ENCODE results near the gene C4BPA.

C4BPA gene

GRCh38 chr1:207097871-207098324 is 6.1 kb upstream of the C4BPA start:
- no peaks in the 10 kb centered on the region for H3K9me2 ChIP-seq (replicated peaks; ENCODE audit: insufficient read depth, low read length)
- no peak overlapping the region for H2AFZ ChIP-seq (ENCODE audit: low read depth, low read length, severe bottlenecking)
- no peaks in the 10 kb centered on the region for H3K9me3 ChIP-seq (ENCODE audit: insufficient read depth, low read length)
- TF ChIP-seq CTCF (IDR thresholded peaks at IDR 0.05; ENCODE audit: insufficient read depth, low read length, poor library complexity, severe bottlenecking) (no peak), EZH2phosphoT487 (conservative IDR thresholded peaks at IDR 0.05; ENCODE audit: low read length) (no peak)
- no peaks in the 10 kb centered on the region for H3K79me2 ChIP-seq (ENCODE audit: insufficient read depth, low read length)
- no peaks in the 10 kb centered on the region for H3K36me3 ChIP-seq (ENCODE audit: low read length)
- H4K20me1 ChIP-seq (ENCODE audit: low read depth, low read length): no peaks in the 10 kb centered on the region
- no peak overlapping the region for H3K9ac ChIP-seq (ENCODE audit: low read length)
- H3K27ac ChIP-seq (ENCODE audit: low read depth, low read length): no peak overlapping the region
- H3F3A ChIP-seq (ENCODE audit: insufficient read depth): no peaks in the 10 kb centered on the region
- H3K4me2 ChIP-seq (ENCODE audit: low read depth, low read length, poor library complexity, severe bottlenecking): no peak overlapping the region
- H3K4me3 ChIP-seq (ENCODE audit: insufficient read depth, low read length, poor library complexity, severe bottlenecking): no peak overlapping the region
- 0 out of 2 replicates have a peak, but pooled peaks cover 2% of the 10 kb centered on the region for H3K27me3 ChIP-seq (ENCODE audit: low read length)

- no peaks in the 10 kb centered on the region for H3K9me3 ChIP-seq (ENCODE audit: insufficient read depth, low read length)
- no peaks in the 10 kb centered on the region for H3F3A ChIP-seq (ENCODE audit: insufficient read depth)
- no peak overlapping the region for H3K4me2 ChIP-seq (ENCODE audit: low read depth, low read length, poor library complexity, severe bottlenecking)
- H3K27me3 ChIP-seq (ENCODE audit: low read length): 0 out of 2 replicates have a peak, but pooled peaks cover 2% of the 10 kb centered on the region
- no peaks in the 10 kb centered on the region for H3K79me2 ChIP-seq (ENCODE audit: insufficient read depth, low read length)
- no peak for TF ChIP-seq CTCF (IDR thresholded peaks at IDR 0.05; ENCODE audit: insufficient read depth, low read length, poor library complexity, severe bottlenecking)
- no peak for TF ChIP-seq EZH2phosphoT487 (conservative IDR thresholded peaks at IDR 0.05; ENCODE audit: low read length)
- H2AFZ ChIP-seq (ENCODE audit: low read depth, low read length, severe bottlenecking): no peak overlapping the region
- no peaks in the 10 kb centered on the region for H3K9me2 ChIP-seq (replicated peaks; ENCODE audit: insufficient read depth, low read length)
- no peak overlapping the region for H3K9ac ChIP-seq (ENCODE audit: low read length)
- no peaks in the 10 kb centered on the region for H3K36me3 ChIP-seq (ENCODE audit: low read length)
- no peaks in the 10 kb centered on the region for H4K20me1 ChIP-seq (ENCODE audit: low read depth, low read length)
- no peak overlapping the region for H3K4me3 ChIP-seq (ENCODE audit: insufficient read depth, low read length, poor library complexity, severe bottlenecking)
- H3K27ac ChIP-seq (ENCODE audit: low read depth, low read length): no peak overlapping the region
Observed at GRCh38 chr1:207101720-207102119, 2.3 kb upstream of the C4BPA start.

GRCh38 chr1:207102146-207102545 is 1.9 kb upstream of the C4BPA start:
- no peaks in the 10 kb centered on the region for H3K79me2 ChIP-seq (ENCODE audit: insufficient read depth, low read length)
- no peak overlapping the region for H3K4me3 ChIP-seq (ENCODE audit: insufficient read depth, low read length, poor library complexity, severe bottlenecking)
- H3K36me3 ChIP-seq (ENCODE audit: low read length): no peaks in the 10 kb centered on the region
- no peaks in the 10 kb centered on the region for H3K9me2 ChIP-seq (replicated peaks; ENCODE audit: insufficient read depth, low read length)
- H3K9me3 ChIP-seq (ENCODE audit: insufficient read depth, low read length): no peaks in the 10 kb centered on the region
- H3K4me2 ChIP-seq (ENCODE audit: low read depth, low read length, poor library complexity, severe bottlenecking): no peak overlapping the region
- H2AFZ ChIP-seq (ENCODE audit: low read depth, low read length, severe bottlenecking): no peak overlapping the region
- no peak overlapping the region for H3K27ac ChIP-seq (ENCODE audit: low read depth, low read length)
- H3K9ac ChIP-seq (ENCODE audit: low read length): no peak overlapping the region
- H3F3A ChIP-seq (ENCODE audit: insufficient read depth): no peaks in the 10 kb centered on the region
- no peak for TF ChIP-seq EZH2phosphoT487 (conservative IDR thresholded peaks at IDR 0.05; ENCODE audit: low read length)
- TF ChIP-seq CTCF (IDR thresholded peaks at IDR 0.05; ENCODE audit: insufficient read depth, low read length, poor library complexity, severe bottlenecking): no peak
- 0 out of 2 replicates have a peak, but pooled peaks cover 2% of the 10 kb centered on the region for H3K27me3 ChIP-seq (ENCODE audit: low read length)
- no peaks in the 10 kb centered on the region for H4K20me1 ChIP-seq (ENCODE audit: low read depth, low read length)
